Smooth muscle cell (in vitro differentiated cells): ENCODE results near the gene UGT2B17. TPM values are rescaled to one million over a fixed set of nuclear protein-coding genes. Genes with fewer than 3 reads are reported as not detected.
"Not testable (repeated sequence)": the region's sequence is repeated elsewhere in the genome, so short reads cannot be mapped to it uniquely, and the experiment has no call there.

Experiments used
- DNase-seq: peaks from one replicate; lab custom pipeline; 2025; ENCODE audit not compliant: unreplicated experiment; lab: John Stamatoyannopoulos, UW
- H2AFZ ChIP-seq: fragments of 200-600 bp; sonication (generic); 2 replicates; pipeline ENCODE4 v1.6.0; 2016; ENCODE audit warnings: antibody characterized with exemption, low read depth, mild to moderate bottlenecking
- H3F3A ChIP-seq: fragments of 200-600 bp; sonication (generic); 2 replicates; pipeline ENCODE4 v1.6.0; 2017; ENCODE audit warnings: antibody characterized with exemption, low read depth
- H3K27ac ChIP-seq: fragments of 200-600 bp; sonication (generic); 2 replicates; pipeline ENCODE4 v1.5.1; 2016; ENCODE audit warnings: low read depth, mild to moderate bottlenecking
- H3K27me3 ChIP-seq: fragments of 200-600 bp; sonication (generic); 2 replicates; pipeline ENCODE4 v1.6.1; 2016; ENCODE audit warnings: low read depth, mild to moderate bottlenecking
- H3K36me3 ChIP-seq: fragments of 200-600 bp; sonication (generic); 2 replicates; pipeline ENCODE4 v1.5.1; 2016; ENCODE audit warnings: low read depth
- H3K4me1 ChIP-seq: fragments of 200-600 bp; sonication (generic); 2 replicates; pipeline ENCODE4 v1.5.1; 2016; ENCODE audit warnings: low read depth
- H3K4me2 ChIP-seq: fragments of 200-600 bp; sonication (generic); 2 replicates; pipeline ENCODE4 v1.6.0; 2016; ENCODE audit warnings: mild to moderate bottlenecking
- H3K4me3 ChIP-seq: fragments of 200-600 bp; sonication (generic); 2 replicates; pipeline ENCODE4 v1.5.1; 2016; ENCODE audit warnings: mild to moderate bottlenecking
- H3K79me2 ChIP-seq: fragments of 200-600 bp; sonication (generic); 2 replicates; pipeline ENCODE4 v1.6.0; 2016; ENCODE audit warnings: low read depth, mild to moderate bottlenecking
- H3K9ac ChIP-seq: fragments of 200-600 bp; sonication (generic); 2 replicates; pipeline ENCODE4 v1.6.0; 2016; ENCODE audit warnings: low read depth
- H3K9me3 ChIP-seq: fragments of 200-600 bp; sonication (generic); replicated peaks from 2 replicates; pipeline ENCODE4 v1.5.1; 2016; ENCODE audit warnings: low read depth
- H4K20me1 ChIP-seq: fragments of 200-600 bp; sonication (generic); 2 replicates; pipeline ENCODE4 v1.6.0; 2016; ENCODE audit warnings: low read depth
- WGBS: methylation state at CpG from one replicate; pipeline ENCODE4 v1.1.7; 2016; ENCODE audit warnings: low lambda C conversion rate; 5-methylcytosine and 5-hydroxymethylcytosine counted together
- polyA plus RNA-seq: library from polyadenylated mRNA; unstranded; fragments of >200 nt; fragmentation: Nextera tagmentation; extraction: Ambion mirVana; gene quantifications from 2 replicates; pipeline ENCODE4 v1.2.1, GENCODE V29; 2016
- total RNA-seq: library from RNA; depleted of rRNA; stranded (reverse); fragments of >200 nt; gene quantifications from 2 replicates; pipeline ENCODE4 v1.2.3, GENCODE V29; 2014
- TF ChIP-seq, protein P1 (sequence below): fragments of 200-600 bp; sonication (generic); IDR thresholded peaks from 2 replicates; pipeline ENCODE4 v1.5.1; 2017; ENCODE audit warnings: borderline replicate concordance, mild to moderate bottlenecking, antibody characterized with exemption; ENCODE audit not compliant: insufficient read depth, poor library complexity, severe bottlenecking

UGT2B17 gene
- total and polyA plus RNA-seq, 2 experiments from 2014 or later, result not detected

DNA sequence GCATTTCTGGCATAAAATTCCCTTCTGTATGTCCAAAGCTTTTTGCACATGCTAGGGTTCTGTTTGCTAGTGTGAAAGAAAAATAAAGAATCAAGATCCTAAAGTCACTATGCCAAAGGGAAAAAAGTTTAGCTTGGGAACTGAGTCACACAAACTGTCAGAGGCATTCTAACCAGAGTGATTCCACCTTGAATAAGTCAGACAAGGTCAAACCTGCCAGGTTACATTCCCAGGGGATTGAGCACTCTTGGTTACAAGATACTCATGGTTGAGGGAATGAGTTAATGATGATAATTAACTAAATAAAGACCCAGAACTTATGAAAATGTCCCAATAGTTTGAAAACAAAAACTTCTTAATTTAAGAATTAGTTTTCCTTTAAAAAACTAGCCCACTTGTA lies 13.7 kb upstream of the UGT2B17 start:
- H4K20me1 ChIP-seq, result no peaks in the 10 kb centered on the region
- peak overlapping the region; percentile 35 for H3K27ac ChIP-seq
- H3K27me3 ChIP-seq, result no peaks in the 10 kb centered on the region
- no peak overlapping the region for H3K9ac ChIP-seq
- no peaks in the 10 kb centered on the region for H3K9me3 ChIP-seq
- no peak overlapping the region for H3K4me3 ChIP-seq
- H3F3A ChIP-seq, result no peaks in the 10 kb centered on the region
- DNase-seq, result no peak
- H3K4me2 ChIP-seq, result no peak overlapping the region
- H3K4me1 ChIP-seq, result no peaks in the 10 kb centered on the region
- H2AFZ ChIP-seq, result no peak overlapping the region
- H3K79me2 ChIP-seq, result no peaks in the 10 kb centered on the region
- TF ChIP-seq, protein P1, sequence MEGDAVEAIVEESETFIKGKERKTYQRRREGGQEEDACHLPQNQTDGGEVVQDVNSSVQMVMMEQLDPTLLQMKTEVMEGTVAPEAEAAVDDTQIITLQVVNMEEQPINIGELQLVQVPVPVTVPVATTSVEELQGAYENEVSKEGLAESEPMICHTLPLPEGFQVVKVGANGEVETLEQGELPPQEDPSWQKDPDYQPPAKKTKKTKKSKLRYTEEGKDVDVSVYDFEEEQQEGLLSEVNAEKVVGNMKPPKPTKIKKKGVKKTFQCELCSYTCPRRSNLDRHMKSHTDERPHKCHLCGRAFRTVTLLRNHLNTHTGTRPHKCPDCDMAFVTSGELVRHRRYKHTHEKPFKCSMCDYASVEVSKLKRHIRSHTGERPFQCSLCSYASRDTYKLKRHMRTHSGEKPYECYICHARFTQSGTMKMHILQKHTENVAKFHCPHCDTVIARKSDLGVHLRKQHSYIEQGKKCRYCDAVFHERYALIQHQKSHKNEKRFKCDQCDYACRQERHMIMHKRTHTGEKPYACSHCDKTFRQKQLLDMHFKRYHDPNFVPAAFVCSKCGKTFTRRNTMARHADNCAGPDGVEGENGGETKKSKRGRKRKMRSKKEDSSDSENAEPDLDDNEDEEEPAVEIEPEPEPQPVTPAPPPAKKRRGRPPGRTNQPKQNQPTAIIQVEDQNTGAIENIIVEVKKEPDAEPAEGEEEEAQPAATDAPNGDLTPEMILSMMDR, result no peak
- no peaks in the 10 kb centered on the region for H3K36me3 ChIP-seq

DNA sequence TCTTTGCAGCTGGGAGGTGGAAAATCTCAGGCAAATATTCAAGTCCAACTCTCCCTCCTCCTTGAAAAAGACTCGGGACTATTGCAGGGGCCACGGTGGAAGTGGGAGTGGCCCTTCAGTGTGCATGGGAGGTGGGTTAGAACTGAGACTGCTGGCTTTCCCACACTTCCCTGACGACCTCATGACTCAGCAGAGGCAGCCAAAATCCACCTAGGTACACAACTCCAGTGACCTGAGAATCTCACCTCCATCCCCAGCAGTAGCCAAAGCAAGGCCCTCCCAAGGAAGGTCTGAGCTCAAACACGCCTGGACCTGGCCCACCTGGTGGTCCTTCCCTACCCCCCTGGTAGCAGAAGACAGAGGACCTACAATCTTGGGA lies 6.2 kb upstream of the UGT2B17 start:
- Histone ChIP-seq H3K9ac (no peak overlapping the region), H3K4me2 (no peak overlapping the region), H3K27me3 (no peaks in the 10 kb centered on the region), H3K9me3 (no peaks in the 10 kb centered on the region), H3K79me2 (no peaks in the 10 kb centered on the region), H3K4me1 (no peaks in the 10 kb centered on the region), H3K36me3 (no peaks in the 10 kb centered on the region), H3K27ac (no peak overlapping the region), H4K20me1 (no peaks in the 10 kb centered on the region), H2AFZ (no peak overlapping the region), H3F3A (no peaks in the 10 kb centered on the region), H3K4me3 (no peak overlapping the region)
- WGBS, result 100% methylated on average over 1 of the region's 4 CpGs
- no peak for DNase-seq
- TF ChIP-seq, protein P1, result no peak

DNA sequence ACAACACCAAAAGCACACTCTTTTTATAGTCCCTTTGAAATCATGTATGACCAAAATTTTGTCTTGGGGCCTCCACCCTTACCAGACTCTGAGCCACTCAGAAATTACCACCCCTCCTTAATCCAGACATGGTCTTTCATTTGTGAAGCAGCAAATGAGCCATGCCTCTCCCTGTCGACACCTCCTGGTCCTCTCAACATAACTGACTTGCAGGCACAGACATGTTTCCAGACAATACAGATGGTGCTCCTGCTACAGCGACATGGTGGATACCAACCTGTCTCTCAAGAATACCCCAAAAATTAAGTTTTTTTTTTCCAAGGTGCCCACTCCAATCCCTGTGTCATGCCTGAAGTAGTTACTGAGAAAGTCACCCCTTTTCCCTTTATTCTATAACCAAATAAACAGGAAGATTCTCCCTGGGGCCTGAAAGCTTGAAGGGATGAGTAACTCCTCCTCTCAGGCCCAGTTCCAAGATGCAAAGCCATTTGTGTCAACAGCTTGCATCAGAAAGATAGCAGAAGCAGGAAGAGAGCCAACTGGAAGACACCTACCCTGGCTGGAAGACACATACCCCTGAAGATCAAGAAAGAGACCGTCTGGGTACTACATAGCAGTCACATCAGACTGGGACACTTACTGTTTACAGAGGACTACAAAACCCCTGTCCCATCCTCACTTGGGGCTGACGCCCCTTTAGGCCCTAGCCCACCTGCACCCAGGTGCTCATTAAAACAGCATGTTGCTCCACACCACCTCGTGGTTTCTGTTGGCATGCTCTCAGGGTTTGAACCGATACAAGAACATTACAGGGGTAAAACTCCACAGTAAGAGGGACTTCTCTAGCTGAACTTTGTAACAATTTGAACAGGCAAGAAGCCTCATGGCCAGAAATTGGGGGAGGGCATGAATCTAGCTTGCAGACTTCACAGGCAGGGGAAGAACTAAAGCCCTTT lies 5.5 kb upstream of the UGT2B17 start:
- Histone ChIP-seq H3K9ac (no peak overlapping the region), H3F3A (no peaks in the 10 kb centered on the region), H4K20me1 (no peaks in the 10 kb centered on the region), H3K4me3 (no peak overlapping the region), H3K79me2 (no peaks in the 10 kb centered on the region), H3K4me1 (no peaks in the 10 kb centered on the region), H3K27ac (no peak overlapping the region), H3K36me3 (no peaks in the 10 kb centered on the region), H2AFZ (no peak overlapping the region), H3K9me3 (no peaks in the 10 kb centered on the region), H3K27me3 (no peaks in the 10 kb centered on the region), H3K4me2 (no peak overlapping the region)
- TF ChIP-seq, protein P1, result no peak
- no peak for DNase-seq
- WGBS, result 92% methylated on average over 6 of the region's 6 CpGs

DNA sequence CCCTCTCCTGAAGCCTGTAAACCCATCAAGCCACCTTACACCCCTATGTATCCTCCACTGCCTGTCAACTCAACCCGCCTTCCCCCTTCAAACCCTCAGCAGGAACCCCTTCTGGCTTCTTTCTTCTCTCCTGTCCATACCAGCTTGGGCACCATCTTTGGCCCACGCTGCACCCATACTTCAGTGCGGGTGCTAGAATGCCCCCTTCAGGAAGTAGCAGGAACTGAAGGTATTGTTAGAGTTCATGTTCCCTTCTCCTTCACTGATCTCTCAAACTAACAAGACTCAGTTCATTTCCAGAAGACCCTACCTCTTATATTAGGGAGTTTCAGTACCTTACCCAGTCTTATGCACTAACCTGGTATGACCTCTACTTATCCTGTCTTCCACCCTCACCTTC lies 1.5 kb upstream of the UGT2B17 start:
- no peaks in the 10 kb centered on the region for H3F3A ChIP-seq
- H3K4me2 ChIP-seq, result no peak overlapping the region
- no peaks in the 10 kb centered on the region for H4K20me1 ChIP-seq
- WGBS, result 100% methylated on average over 3 of the region's 3 CpGs
- TF ChIP-seq, protein P1, result no peak
- no peaks in the 10 kb centered on the region for H3K9me3 ChIP-seq
- no peak overlapping the region for H3K27ac ChIP-seq
- H3K36me3 ChIP-seq, result no peaks in the 10 kb centered on the region
- H3K4me1 ChIP-seq, result no peaks in the 10 kb centered on the region
- no peak overlapping the region for H2AFZ ChIP-seq
- H3K79me2 ChIP-seq, result no peaks in the 10 kb centered on the region
- no peak overlapping the region for H3K9ac ChIP-seq
- no peak for DNase-seq
- no peaks in the 10 kb centered on the region for H3K27me3 ChIP-seq
- H3K4me3 ChIP-seq, result no peak overlapping the region

DNA sequence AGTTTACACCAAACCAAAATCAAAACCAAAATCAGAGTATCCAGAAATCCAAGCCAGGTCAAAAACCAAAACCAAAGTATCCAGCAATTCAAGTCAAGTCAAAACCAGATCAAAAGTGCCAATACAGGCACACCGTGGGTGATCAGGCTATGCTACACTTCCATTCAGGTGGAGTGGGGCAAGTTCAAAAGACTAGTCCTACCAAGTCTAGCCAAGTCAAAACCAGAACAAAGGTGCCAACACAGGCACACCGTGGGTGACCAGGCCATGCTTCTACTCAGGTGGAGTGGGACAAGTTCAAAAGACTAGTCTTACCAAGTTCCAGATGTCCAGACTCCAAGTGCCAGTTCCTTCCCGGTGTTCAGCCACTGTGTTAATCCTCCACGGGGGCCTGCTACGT lies 486 bp downstream of the UGT2B17 start:
- 85% methylated on average over 5 of the region's 5 CpGs for WGBS
- not testable (repeated sequence) for H3K27ac ChIP-seq, DNase-seq, H3F3A ChIP-seq, H4K20me1 ChIP-seq, H3K27me3 ChIP-seq, H3K4me2 ChIP-seq, H3K79me2 ChIP-seq, H3K4me1 ChIP-seq, H3K9ac ChIP-seq, H3K36me3 ChIP-seq, H2AFZ ChIP-seq, H3K4me3 ChIP-seq, H3K9me3 ChIP-seq
